ENCODE results near the gene ZDHHC7. TPM values are rescaled to one million over a fixed set of nuclear protein-coding genes. Genes with fewer than 3 reads are reported as not detected.

The ZDHHC7 gene
- total RNA-seq, 1 experiment from 2014 or later = 46.3 TPM

DNA sequence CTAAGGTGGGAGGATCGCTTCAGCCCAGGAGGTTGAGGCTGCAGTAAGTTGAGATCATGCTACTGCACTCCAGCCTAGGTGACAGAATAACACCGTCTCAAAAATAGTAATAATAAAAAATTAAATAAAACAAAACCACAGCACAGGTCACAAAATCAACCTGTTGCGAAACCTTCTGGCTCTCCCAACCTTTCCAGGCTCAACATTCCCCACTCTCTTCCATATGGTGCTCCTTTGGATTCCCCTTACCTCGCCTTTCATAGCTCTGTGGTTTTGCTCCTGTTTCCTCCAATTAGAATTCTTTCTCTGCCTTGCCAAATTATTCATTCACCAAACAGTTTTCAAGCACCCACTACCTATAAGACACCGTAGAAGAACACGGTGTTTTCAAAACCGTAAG, 4.7 kb downstream of the ZDHHC7 start:
- H3K4me1 Mint-ChIP-seq (ENCODE audit: insufficient read depth, unreplicated experiment) = peaks cover 52% of the 10 kb centered on the region
- ChIA-PET CTCF (interaction anchor here (1.6 to 2.1 kb wide), 3 partner anchors 12 to 22 kb away, joined by 5 to 9 read pairs (median 7); partner anchors contain the start of gene KIAA0513), POLR2A (interaction anchor here (1.2 to 11.4 kb wide), 5 partner anchors 10 to 276 kb away, joined by 3 to 336 read pairs (median 9); partner anchors contain the start of gene KIAA0513)
- TF ChIP-seq, protein P1, sequence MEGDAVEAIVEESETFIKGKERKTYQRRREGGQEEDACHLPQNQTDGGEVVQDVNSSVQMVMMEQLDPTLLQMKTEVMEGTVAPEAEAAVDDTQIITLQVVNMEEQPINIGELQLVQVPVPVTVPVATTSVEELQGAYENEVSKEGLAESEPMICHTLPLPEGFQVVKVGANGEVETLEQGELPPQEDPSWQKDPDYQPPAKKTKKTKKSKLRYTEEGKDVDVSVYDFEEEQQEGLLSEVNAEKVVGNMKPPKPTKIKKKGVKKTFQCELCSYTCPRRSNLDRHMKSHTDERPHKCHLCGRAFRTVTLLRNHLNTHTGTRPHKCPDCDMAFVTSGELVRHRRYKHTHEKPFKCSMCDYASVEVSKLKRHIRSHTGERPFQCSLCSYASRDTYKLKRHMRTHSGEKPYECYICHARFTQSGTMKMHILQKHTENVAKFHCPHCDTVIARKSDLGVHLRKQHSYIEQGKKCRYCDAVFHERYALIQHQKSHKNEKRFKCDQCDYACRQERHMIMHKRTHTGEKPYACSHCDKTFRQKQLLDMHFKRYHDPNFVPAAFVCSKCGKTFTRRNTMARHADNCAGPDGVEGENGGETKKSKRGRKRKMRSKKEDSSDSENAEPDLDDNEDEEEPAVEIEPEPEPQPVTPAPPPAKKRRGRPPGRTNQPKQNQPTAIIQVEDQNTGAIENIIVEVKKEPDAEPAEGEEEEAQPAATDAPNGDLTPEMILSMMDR (IDR thresholded peaks at IDR 0.05; ENCODE audit: unreplicated experiment) = no peak
- no peaks in the 10 kb centered on the region for H3K9me3 Mint-ChIP-seq (ENCODE audit: unreplicated experiment)
- peaks cover 35% of the 10 kb centered on the region for H3K36me3 Mint-ChIP-seq (ENCODE audit: insufficient read depth, unreplicated experiment)
- no TSS peak for BruUV-seq (replicated peaks)
- H3K27me3 Mint-ChIP-seq (ENCODE audit: insufficient read depth, unreplicated experiment) = no peaks in the 10 kb centered on the region
- intact Hi-C loops (cut with micrococcal nuclease) = no loop called here
- H3K4me3 Mint-ChIP-seq (ENCODE audit: unreplicated experiment) = peak overlapping the region; percentile 36
- peak overlapping the region; percentile 92 for H3K27ac Mint-ChIP-seq (ENCODE audit: low read depth, unreplicated experiment)
- peak; percentile 66 for DNase-seq (ENCODE audit: unreplicated experiment)

GRCh38 chr16:85005285-85006069, 5.9 kb downstream of the ZDHHC7 start:
- intact Hi-C loops (cut with micrococcal nuclease) = no loop called here
- H3K27me3 Mint-ChIP-seq (ENCODE audit: insufficient read depth, unreplicated experiment) = no peaks in the 10 kb centered on the region
- BruUV-seq (replicated peaks) = no TSS peak
- peak; percentile 67 for DNase-seq (ENCODE audit: unreplicated experiment)
- no peaks in the 10 kb centered on the region for H3K9me3 Mint-ChIP-seq (ENCODE audit: unreplicated experiment)
- peaks cover 57% of the 10 kb centered on the region for H3K4me1 Mint-ChIP-seq (ENCODE audit: insufficient read depth, unreplicated experiment)
- H3K27ac Mint-ChIP-seq (ENCODE audit: low read depth, unreplicated experiment) = peak overlapping the region; percentile 93
- CTCF ChIA-PET = interaction anchor here (0.6 to 2.1 kb wide), 6 partner anchors 11 to 35 kb away, joined by 3 to 9 read pairs (median 4); partner anchors contain the start of gene KIAA0513
- TF ChIP-seq, protein P1 (IDR thresholded peaks at IDR 0.05; ENCODE audit: unreplicated experiment) = no peak
- POLR2A ChIA-PET = interaction anchor here (0.6 to 11.4 kb wide), 9 partner anchors 8 to 608 kb away, joined by 3 to 336 read pairs (median 9); partner anchors contain the start of genes GSE1 and KIAA0513
- H3K36me3 Mint-ChIP-seq (ENCODE audit: insufficient read depth, unreplicated experiment) = peaks cover 23% of the 10 kb centered on the region
- H3K4me3 Mint-ChIP-seq (ENCODE audit: unreplicated experiment) = peak overlapping the region; percentile 50

DNA sequence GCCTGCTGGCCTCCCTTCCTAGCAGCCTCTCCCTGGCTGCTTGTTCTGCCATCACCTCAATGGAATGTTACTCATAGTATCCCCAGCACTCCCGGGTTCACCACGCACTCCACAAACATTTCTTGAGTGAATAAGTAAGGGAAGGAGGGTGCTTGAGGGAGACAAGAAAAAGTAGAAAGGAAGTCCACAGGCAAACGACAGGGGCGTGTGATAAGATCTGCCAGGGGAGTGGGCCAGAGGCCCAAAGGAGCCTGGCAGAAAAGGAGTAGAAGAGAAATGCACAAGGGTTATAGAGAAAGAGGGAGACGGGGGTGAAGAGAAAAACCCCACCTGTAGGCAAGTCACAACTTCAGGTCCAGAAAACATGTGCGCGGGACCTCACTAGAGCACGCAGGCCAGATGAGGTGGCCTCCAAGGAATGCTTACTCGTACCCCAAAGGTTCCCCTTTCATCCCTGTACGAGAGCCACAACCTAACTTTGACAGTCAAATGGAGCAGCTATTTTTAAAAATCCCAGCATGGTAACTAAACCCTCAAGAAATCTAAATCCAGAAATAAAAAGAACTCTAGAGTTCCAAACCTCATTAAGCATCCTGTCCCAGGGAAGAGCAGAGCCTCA, 6.6 kb downstream of the ZDHHC7 start:
- Mint-ChIP-seq H3K9me3 (ENCODE audit: unreplicated experiment) (no peaks in the 10 kb centered on the region), H3K36me3 (ENCODE audit: insufficient read depth, unreplicated experiment) (peaks cover 20% of the 10 kb centered on the region), H3K4me3 (ENCODE audit: unreplicated experiment) (peak overlapping the region; percentile 50), H3K27ac (ENCODE audit: low read depth, unreplicated experiment) (peak overlapping the region; percentile 93), H3K27me3 (ENCODE audit: insufficient read depth, unreplicated experiment) (no peaks in the 10 kb centered on the region), H3K4me1 (ENCODE audit: insufficient read depth, unreplicated experiment) (peaks cover 60% of the 10 kb centered on the region)
- intact Hi-C loops (cut with micrococcal nuclease) = no loop called here
- ChIA-PET CTCF (interaction anchor here (0.6 to 2.1 kb wide), 6 partner anchors 10 to 41 kb away, joined by 3 to 9 read pairs (median 4); partner anchors contain the start of gene KIAA0513), POLR2A (interaction anchor here (0.6 to 11.4 kb wide), 8 partner anchors 8 to 32 kb away, joined by 3 to 336 read pairs (median 9); partner anchors contain the start of gene KIAA0513)
- TSS peak; percentile 81 for BruUV-seq (replicated peaks)
- TF ChIP-seq, protein P1 (IDR thresholded peaks at IDR 0.05; ENCODE audit: unreplicated experiment) = no peak
- peak; percentile 56 for DNase-seq (ENCODE audit: unreplicated experiment)
